GM21717 (cell line): ENCODE measurements around the gene LTB4R2.
A peak's percentile ranks its signal among the peaks of the same experiment; 100 is the strongest.
"Not testable (repeated sequence)": the region's sequence is repeated elsewhere in the genome, so short reads cannot be mapped to it uniquely, and the experiment has no call there.

ENCODE experiments used
- ATAC-seq: cut with Tn5 transposase; IDR thresholded peaks from one replicate; pipeline ENCODE4 v1.9.1; 2021; ENCODE audit warnings: mild to moderate bottlenecking, moderate library complexity; ENCODE audit not compliant: unreplicated experiment

Gene LTB4R2

DNA sequence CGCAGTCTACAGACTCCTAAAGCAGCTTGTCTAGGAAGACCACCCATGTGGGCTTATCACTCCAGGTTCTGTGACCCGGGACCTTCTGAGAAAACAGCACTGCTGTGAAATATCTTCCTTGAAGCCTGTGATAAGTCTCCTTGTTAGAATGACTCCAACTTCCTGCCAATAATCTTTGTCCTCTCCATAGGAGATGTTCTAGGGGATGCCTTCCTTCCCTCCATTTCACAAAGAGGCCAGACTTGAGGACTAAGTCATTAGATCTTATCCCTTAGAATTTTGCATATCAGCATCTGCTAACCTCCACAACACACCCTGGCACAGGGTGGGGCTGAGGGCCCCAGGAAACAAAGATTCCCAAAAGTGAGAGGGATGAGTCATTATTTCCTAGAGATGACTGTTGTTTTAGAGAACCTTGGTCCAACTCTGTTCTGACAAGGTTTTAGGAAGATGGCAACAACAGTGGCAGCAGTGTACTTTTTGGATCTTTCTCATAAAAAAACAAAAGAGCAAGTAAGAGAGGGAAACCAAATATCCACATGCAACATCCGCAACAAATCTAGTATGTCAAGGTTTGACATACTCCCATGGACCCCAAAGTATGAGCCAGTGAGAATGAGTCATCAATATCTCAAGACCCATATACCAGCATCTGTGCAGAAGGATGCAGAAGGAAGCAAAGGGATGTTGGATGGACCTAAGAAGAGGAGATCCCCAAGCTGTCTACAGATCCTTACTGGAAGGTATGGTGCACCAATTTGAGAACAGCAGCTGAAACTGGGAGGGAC is 7.4 kb downstream of the LTB4R2 start:
- no peak for ATAC-seq

DNA sequence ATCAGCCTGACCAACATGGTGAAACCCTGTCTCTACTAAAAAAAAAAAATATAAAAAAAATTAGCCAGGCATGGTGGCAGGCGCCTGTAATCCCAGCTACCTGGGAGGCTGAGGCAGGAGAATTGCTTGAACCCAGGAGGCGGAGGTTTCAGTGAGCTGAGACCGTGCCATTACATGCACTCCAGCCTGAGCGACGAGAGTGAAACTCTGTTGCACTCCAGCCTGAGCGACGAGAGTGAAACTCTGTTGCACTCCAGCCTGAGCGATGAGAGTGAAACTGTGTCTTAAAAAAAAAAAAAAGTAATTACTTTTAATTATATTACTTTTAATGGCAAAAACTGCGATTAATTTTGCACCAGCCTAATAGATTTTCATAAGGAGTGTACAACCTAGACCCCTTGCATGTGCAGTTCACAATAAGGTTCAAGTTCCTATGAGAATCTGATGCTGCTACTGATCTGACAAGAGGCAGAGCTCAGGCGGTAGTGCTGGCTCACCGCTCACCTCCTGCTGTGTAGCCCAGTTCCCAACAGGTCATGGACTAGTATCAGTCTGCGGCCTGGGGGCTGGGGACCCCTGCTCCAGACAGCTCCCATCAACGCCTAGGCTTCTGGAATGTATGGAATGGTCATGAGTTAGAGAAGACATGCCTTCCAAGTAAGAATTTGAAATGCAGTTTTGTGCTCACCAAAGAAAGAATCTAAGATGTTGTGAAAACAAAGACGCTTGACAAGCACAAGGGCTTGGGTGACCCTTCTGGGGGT is 11.5 kb downstream of the LTB4R2 start:
- no peak for ATAC-seq

DNA sequence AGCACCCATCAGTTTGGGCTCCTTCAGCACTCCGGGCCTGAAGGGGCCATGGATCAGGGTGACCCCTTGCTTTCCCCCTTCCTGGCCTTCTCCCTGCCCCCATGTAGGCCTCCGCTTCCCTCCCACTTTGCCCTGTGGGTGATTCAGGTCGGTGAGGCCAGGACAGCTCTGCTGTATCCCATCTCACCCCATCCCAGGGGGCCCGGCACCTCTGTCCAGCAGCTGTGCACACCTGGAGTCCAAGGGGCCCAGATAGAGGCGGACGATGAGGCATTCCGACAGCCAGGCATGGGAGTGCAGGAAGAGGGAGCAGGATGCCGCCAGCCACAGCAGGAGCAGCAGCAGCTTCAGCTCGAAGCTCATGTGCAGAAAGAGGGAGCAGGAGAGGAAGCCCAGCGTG is 12.7 kb downstream of the LTB4R2 start:
- ATAC-seq: no peak

DNA sequence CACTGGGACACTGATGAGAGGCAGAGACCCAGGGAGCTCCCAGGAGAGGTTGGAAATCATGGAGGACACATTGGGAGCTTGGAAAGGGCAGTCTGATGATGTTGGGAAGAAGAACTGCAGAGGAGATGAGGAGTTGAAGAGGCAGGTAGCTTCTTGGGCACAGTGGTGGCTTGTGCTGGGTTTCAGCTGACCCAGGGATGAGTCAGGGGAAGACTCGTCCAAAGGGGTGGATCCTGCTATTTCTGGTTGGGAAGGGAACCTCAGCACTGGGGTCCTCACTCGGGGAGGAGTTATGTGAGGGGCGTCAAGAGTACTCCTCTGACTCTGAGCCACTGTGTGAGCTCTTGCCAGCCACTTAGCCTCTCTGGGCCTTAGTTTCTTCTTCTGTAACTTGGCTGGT is 13.4 kb downstream of the LTB4R2 start:
- no peak for ATAC-seq

DNA sequence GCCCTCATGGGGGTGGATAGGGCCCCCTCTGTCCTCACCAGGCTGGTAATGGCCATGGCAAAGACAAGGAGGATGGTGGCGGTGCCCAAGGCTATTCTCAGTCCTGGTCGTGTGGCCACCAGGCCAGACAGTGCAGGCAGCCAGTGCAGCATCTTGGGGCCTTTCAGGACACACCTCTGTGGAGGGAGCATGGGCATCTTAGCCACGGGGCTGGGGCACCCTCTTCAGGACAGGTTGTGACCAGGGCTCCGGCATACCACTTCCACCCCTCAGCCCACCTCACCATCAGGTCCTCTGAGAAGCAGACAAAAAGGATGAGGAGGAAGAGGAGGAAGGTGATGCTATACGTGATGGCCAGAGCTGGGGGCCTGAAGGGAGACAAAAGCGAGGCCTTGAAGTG is 14.1 kb downstream of the LTB4R2 start:
- no peak for ATAC-seq

DNA sequence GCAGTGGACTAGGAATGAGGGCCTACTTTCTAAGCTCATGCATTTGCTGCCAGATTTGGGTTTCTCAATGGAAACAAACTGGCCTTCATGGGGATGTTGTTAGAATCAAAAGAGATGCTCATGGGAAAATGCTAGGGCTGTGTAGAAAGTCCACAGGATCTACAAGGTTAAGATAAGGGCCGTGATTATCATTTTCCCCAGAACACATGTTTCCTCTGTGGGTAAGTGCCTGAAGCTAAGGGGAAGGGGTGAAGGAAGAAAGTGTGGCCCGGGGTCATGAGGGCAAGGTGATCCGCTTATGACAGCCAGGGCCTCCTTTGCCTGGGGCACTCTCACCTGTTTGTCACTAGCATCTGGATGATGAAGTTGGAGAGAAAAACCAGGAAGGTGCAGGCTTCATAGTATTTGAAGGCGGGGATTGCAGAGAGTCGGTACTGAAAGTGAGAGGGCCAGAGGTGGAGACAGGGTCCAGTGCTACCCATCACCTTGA is 15.1 kb downstream of the LTB4R2 start:
- no peak for ATAC-seq

DNA sequence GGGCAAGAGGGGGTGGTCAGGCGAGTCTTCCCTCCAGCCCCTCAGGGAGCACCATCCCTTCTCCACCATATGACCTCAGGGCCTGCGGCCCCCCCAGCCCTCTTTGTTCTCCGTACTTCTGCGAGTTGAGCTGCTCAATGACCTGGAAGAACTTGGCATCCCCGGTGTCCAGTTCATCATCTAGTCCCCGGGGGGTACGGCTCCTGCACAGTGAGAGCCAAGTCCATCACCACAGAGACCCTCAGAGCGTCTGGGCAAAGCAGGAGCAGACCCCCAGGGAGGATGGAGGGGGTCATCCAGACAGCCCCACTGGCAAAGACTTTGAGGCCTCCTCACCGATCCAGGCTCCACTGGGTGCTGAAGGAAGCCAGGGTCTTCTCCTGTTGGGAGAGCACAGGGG is 16.0 kb downstream of the LTB4R2 start:
- no peak for ATAC-seq

DNA sequence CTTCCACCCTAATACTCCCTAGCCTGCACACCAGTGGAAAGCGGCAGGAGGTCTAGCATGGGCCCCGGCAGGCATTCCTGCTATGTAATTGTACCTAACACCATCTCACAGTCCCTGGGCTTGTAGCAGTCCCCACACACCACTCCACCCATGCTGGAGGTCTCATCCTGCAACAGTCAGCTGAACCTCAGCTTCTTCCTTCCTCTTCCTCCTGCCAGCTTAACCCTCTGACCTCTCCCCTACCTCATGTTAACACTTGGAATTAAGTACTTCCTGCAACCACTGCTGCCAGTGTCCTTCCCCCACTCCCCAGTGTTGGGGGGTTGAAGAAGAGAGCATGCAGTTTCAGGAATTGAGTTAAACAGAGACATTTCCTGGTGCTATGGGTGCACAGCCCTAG is 17.4 kb downstream of the LTB4R2 start:
- no peak for ATAC-seq

DNA sequence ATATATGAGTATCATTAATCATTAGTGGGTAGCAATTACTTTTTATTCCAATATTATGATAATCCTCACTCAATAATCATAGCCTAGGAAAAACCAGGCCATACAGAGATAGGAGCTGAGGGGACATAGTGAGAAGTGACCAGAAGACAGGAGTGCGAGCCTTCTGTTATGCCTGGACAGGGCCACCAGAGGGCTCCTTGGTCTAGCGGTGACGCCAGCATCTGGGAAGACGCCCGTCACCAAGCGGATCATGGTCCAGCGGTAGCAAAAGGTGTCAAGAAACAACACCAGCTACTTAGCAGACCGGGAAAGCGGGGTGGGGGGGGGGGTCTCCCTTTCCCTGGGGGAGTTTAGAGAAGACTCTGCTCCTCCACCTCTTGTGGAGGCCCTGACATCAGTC is 18.0 kb downstream of the LTB4R2 start:
- ATAC-seq: not testable (repeated sequence)

DNA sequence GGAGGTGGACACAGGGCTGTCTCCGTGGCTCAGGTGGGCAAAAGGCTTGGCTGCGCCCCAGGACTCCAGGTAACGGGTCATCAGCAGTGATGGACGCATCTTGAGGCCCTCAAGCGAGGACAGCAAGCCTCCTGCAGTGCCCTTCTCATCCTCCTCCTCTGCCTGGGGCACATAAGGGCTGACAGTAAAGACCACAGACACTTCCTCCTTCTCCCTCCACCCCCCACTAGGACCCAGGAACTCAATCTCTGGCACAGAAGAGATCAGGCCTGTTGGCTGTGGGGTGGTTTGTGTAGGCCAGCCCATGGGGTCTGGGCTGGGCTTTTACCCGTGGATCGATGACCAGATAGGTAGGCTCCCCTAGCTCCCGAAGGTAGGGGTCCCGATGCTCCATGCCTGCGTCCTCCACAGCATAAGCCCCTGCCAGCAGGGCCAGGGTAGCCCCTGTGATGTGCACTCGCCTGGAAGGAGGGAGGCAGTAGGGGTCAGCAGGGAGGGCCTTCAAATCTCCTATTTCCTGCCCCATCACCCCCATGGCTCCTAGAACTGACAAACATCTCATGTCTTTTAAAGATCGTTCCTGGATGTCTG is 19.2 kb downstream of the LTB4R2 start:
- ATAC-seq: no peak

DNA sequence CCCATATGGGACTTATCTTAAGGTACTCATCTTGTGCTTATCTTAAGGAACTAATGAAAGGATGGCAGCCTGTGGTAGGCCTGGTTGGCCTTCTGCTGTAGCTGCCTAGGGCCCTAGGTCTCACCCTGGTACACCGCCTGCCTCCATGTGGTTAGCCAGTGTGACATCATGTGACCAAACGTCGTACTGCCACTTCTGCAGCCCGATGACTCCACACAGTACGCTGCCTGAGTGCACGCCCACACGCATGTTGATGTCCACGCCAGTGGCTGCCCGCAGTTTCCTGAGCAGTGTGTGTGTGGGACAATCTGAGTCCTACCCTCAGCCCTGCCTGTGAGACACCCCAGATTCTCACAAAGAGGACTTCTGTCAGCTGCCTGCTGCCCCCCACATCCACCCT is 19.8 kb downstream of the LTB4R2 start:
- ATAC-seq: no peak

DNA sequence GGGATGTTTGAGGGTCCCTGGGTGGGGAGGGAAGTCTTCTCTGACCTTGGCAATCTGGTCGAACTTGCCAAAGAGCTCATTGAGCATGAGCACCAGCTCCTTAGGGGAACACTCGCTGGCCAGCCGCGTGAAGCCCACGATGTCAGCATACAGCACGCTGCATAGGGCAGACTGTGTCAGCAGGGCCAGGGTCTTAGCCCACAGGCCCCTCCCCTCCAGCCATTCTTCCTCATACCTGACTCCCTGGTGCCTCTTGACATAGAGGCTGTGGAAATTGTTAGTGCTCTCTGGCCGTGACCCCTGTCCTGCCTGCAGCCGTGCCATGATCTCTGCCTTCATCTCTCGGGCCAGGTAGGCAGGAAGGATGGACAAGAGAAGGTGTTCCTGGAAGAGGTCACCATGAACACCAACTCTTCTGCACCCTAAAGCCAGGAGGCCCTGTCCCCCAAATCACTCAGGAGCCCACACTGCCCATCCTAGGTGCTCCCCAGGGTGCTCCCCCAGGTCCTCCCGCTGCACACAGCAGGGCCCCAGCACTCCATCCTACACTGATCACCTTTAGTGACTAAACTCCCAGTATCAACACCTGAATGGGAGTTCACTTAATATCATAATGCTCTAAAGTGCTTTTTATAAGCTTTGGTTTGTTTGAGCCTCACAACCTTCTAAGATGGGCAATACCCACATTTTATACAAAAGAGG is 21.2 kb downstream of the LTB4R2 start:
- ATAC-seq: no peak

DNA sequence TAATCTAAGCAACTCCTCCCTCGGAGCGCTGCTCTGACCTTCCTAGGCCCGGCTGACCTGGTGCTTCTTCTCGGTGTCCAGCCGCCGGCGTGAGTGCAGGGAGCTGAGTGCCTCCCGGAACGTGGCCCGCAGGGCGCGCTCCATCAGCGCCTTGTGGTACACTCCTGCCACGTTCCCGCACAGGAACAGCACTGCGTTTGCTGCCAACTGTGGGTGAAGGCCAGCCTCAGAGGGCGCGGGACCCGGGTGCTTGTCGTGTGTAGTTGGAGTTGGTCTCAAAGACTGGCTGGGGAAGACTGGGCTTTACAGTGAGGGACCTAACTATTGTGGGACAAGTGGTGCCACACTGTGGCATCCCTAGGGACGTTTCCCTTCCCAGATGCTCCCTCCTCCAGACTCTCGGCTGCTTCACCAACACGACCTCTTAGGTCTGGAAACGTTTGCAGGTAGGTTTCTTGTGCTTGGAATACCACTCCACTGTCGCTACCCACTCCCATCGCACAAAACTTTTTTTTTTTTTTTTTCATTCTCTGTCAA is 21.9 kb downstream of the LTB4R2 start:
- peak; percentile 3 for ATAC-seq

DNA sequence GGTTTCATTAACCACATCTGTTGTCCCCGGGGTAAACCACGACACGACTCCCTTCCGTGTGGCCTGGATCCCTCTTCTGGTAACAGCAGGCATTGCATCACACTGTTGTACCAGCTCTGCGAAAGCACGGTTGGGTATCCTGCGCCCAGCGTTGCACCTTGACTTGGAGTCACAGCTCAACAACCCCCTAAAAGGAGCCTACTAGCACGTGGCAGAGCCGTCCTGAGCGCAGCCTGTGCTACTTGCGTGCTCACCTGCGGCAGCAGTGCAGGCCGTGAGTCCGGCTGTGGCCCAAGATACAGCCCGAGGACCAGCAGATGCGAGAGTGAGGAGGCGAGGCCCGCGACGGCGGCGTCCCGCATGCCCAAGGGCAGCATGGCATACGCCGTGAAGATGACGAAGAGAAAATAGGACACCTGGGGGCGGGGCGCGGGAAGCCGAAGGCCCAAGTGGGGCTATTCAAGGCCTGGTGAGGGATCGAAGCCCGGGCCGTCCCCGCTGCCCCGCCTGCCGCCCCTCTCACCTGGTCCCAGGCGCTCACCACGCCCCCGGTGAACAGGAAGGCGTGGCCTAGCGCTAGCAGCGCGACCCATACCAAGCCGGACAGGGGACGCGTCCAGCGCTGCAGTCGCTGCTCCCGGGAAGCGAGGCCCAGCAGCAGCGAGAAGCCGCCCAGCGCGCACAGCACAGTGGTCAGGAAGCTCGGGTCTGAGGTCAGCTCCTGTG is 22.5 kb downstream of the LTB4R2 start:
- ATAC-seq: peak; percentile 88

DNA sequence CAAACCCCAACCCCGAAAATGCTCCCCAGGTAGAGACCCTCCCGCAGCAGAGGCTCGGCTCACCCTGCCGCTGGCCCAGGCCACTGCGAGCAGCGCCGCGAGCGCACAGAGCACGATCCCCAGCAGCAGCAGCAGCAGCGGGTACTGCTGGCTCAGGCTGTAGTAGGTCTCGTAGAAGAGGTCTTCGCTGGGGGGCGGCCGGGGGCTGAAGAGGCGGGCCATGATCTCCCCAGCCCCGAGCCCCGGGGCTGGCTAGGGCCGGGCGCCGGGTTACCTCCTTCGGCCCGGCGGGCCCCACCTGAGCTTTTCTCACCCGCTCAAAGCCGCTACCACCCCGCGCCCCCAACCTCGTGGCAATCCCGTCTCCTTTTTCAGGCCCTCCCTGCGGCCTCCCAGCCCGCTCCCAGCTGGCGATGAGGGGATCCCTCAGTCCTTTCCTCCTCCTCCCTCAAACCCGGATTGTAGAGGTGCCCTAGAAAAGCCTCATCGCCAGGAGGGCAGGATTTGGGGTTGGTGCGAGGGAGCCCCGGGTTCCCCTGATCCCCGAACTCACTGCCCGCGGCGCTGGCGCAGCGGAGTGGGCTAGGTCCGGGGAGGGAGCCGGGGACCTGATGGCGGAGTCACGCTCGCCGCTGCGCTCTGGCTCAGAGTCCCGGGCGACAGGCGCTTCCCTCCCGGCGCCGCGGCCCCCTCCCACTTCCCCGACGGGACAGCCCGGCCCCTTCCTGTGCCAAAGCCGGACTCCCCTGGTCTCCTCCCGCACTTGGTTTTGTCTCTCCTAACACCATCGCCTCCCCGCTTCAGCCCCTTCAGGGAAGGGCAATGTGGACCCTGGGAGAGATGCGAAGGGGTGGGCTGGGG is 24.7 kb downstream of the LTB4R2 start, which contains the start of gene ADCY4:
ADCY4 (minus strand) TSS at position 641 of the 861 bp plus-strand sequence; CDS start at position 222, 419 bp downstream.
- no peak for ATAC-seq

DNA sequence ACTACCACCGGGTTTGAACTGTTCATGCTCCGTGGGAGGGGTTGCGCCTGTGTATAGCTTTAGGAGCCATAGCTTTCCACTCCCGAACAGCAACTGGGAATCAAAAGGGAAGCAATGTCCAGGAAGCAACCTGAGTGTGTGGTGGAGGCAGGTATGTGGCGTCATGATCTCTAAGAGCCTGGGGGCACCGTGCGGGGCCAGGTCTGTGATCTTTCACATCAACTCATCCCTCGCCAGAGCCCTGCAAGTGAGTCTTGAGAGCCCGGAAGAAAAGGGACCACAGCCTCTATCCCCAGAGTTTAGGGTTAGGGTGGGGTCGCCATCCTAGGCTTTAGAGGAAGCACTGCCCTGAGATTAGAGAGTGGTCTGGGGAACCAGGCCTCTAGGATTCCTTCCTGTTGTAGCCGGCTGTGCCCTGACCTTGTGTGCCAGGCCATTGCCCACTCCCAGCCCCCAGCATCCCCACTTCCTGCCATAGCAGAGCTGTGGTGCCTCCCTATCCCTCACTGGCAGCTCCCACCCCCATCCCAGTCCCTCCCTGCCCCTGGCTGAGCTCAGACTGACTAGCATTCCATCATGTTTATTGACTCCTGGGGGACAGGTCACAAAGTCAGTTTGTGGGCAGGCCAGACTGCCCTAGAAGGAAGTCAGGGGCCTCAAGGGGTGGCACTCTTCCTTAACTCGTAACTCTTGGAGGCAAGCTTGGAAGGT is 25.7 kb downstream of the LTB4R2 start:
- ATAC-seq: no peak

DNA sequence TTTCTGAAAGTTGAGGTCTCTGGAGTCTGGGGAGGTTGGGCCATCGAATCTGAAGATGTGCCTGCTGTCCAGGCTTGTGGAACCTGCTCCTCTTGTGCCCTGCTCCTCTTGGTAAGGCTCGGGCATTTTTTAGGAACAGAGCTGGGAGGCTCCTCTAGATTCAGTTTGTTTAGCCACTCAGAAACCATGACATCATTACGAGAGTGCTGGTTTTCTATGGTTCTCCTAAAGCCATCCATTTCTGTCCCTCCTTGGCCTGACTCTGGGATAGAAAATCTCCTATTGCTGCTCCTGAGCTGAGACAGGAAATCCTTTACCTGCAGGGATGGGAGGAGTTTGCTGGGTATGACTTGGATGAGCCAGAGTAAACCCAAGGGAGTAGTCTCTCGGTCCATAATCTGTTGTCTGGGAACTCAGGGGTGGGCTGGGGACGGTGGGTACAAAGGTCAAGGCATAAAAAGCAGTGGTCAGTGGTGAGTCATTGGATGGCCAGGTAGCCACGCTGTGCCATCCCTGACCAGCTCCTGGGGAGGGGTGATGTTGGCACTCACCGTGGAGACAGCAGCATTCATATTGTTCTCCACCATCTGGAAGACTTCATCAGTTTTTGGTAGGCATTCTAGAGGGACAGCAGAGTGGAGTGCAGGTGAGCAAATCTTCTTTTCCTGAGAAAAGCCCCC is 27.3 kb downstream of the LTB4R2 start:
- ATAC-seq: no peak

DNA sequence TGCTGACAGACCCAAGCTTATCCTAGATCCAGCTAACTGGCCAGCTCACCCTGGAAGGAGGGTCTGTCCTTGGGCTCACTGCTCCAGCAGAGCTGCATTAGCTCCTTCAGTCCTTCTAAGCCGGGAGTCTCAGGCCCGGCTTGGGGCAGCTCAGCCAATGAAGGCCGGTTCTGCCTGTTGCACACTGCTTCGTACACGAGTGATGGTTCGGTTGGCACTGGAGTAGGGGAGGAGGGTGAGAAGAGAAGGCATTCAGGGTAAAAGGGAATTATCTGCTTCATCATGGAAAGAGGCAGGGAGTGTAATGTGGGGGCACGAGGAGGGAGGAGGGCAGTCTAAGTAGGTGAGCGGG is 27.9 kb downstream of the LTB4R2 start:
- no peak for ATAC-seq
